Islet precursor cell (in vitro differentiated cells): ENCODE data around the gene HELLS.
A peak's percentile ranks its signal among the peaks of the same experiment; 100 is the strongest.
"Not testable (repeated sequence)": the region's sequence is repeated elsewhere in the genome, so short reads cannot be mapped to it uniquely, and the experiment has no call there.

Experiments
- DNase-seq: peaks from one replicate; pipeline ENCODE4 v3.0.0-alpha.2; 2018

Gene HELLS

DNA sequence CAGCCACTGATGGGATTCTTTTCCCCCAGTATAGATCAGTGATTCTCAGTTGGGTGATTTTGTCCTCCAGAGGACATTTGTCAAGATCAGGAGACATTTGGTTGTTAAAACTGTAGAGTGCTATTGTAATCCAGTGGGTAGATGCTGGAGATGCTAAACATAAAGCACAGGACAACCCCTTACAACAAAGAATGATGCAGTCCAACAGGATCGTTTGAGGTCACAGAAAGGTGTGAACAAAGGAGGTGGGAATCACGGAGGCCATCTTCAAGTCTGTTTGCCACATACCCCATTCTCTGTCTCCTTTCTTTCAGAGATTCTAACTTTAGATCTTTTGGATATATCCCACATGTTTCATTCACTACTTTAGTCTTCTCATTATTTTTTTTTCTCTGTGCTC, 69.0 kb downstream of the HELLS start:
- DNase-seq = no peak

DNA sequence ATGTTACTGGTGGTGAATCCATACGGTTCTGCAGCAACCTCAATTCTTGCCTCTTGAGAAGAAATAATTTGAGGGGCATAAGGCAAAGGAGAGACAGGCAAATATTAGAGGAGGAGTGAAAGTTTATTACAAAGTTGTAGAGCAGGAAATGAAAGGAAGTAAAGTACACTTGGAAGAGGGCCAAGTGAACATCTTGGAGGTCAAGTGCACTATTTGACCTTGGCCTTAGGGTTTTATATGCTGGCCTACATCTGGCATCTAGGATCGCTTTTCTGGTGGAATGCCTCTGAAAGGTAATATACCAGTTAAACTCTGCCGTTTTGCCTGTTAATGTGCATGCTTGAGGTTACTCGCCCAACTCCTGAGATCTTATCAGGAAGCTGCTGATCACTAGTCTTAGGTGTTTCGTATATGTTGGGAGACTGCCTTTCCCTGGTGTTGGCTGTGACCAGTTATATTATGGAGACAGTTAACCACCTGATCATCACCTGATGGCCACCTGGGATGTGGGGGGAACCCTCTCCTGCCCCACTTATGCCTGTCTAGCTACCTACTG, 71.9 kb downstream of the HELLS start:
- DNase-seq = peak; percentile 81

DNA sequence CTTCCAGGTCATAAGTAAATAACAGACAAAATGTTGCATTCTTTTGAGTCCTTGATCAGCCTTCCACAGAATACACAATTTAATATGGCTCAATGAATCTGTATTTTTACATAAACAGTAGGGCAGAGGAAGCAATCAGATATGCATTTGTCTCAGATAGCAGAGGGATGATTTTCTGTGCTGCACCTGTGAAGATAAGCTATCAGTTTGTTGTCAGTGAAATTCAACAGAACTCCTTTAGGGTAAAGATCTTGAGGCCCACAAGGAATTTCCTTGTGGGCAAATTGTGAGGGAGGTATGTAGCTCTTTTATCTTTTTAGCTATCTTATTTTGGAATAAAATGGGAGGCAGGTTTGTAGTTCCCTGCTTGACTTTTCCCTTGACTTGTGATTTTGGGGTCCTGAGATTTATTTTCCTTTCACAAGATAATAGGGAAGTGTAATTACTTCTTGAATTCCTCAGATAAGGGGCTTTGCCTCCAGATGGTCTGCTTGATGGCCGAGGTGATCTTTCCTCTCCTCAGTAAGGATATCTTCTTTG, 77.1 kb downstream of the HELLS start:
- DNase-seq = no peak

DNA sequence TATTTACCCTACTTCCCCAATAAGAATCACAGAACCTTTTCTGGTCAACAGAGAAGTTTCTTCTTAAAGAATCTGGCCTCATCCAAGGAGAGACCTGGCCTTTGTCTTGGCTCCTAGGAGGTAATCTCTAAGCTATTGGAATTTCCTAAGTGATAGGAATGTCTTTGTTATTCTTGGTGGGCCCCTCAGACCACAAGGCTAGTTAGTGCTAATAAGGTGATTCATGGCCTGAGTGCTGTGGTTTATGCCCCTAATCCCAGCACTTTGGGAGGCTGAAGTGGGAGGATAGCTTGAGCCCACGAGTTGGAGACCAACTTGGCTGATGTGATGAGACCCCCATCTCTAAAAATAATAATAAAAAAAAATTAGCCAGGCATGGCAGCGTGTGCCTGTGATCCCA, 78.0 kb downstream of the HELLS start:
- DNase-seq = peak; percentile 71

DNA sequence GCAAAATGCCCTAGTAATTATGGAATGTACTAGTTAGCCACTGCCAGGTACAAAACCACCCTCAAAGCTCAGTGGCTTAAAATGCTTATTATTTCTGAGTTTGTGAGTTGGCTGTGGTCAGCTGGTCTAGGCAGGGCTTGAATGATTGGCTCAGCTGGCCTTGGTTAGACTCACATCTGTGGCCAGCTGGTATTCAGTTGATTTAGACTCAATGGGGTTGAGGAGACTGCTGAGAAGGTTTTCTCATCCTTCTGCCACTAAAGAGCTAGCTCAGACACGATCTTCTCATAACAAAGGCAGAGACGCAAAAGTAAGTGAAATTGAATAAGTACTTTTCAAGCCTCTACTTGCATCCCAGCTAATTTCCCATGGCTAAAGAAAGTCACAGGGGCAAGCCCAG, 80.9 kb downstream of the HELLS start:
- DNase-seq = no peak

DNA sequence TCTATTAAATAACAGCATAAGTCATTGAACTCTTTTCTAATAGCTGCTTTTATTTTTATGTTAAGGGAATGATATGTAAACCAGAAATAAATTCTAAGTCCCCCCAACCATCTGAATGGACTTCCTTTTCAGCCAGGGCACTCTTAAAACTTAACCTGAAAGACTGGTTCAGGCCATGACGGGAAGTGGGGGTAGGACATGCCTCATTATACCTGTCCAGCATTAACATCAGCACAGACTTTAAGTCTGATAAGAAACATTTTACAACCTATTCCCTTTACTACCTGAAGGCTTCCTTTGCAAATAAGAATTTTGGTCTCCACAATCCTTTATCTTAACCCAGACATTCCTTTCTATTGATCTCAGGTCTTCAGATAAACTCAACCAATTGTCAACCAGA, 81.9 kb downstream of the HELLS start:
- DNase-seq = no peak

DNA sequence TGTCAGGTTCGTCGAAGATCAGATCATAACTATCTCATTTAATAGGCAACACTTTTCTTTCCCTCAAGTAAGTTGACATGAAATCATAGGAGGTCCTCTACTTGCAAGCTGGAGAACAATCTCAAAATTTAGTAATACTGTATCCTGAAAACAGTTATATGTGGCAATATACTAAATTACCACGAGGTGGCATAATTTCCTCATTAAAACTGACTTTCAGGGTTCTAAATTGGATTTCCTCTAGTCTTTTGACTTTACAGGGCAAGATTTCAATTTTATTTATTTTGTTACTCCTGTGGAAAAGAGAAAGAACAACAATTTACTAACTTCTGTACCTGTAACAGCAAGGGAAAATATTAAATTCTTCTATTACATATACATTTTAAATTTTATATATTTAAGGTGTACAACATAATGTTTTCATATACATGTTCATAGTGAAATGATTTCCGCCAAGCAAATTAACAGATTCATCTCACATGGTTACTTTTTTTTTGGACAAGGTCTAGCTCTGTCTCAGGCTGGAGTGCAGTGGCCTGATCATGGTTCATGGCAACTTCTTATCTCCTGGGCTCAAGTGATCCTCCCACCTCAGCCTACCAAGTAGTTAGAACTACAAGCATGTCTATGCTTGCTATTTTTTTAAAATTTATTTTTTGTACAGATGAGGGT, 84.6 kb downstream of the HELLS start:
- no peak for DNase-seq

DNA sequence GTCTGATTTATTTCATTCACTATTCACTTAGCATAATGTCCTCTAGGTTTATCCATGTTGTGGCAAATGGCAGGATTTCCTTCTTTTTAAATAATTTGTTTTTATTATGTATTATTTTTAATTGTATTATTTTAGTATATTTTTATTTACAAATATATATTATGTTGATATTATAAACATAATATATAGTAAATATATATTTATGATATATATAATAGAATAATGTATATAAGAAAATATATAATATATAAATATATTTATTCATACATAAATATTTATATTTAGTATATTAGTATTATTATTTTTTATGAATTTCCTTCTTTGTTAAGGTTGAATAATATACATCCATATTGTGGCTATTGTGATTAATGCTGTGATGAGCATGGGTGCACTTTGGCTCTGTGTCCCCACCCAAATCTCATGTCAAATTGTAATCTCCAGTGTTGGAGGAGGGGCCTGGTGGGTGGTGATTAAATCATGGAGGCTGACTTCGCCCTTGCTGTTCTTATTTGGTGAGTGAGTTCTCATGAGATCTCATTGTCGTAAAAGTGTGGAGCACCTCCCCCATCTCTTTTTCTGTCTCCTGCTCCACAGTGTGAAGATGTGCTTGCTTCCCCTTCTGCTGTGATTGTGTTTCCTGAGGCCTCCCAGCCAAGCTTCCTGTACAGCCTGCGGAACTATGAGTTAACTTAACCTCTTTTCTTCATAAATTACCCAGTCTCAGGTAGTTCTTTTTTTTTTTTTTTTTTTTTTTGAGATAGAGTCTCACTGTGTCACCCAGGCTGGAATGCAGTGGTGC, 85.7 kb downstream of the HELLS start:
- DNase-seq = no peak

DNA sequence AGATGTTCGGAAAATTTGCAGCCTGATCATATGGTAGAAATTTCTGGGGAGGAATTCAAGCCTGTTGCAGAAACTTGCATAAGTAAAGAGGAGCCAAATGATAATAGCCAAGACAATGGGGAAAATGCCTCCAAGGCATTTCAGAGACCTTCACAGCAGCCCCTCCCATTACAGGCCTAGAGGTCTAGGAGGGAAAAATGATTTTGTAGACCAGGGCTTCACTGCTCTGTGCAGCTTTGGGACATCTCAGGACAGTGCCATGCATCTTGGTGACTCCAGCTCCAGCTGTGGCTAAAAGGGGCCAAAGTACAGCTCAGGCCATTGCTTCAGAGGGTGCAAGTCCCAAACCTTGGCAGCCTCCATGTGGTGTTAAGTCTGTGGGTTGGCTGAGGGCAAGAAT, 87.4 kb downstream of the HELLS start:
- DNase-seq = no peak

DNA sequence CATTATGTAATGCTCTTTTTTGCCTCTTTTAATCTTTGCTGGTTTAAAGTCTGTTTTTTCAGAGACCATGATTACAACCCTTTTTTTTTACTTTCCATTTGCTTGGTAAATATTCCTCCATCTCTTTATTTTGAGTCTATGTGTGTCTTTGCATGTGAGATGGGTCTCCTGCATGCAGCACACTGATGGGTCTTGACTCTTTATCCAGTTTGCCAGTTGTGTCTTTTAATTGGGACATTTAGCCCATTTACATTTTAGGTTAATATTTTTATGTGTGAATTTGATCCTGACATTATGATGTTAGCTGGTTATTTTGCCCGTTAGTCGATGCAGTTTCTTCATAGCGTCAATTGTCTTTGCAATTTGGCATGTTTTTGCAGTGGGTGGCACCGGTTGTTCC, 92.5 kb downstream of the HELLS start:
- not testable (repeated sequence) for DNase-seq

DNA sequence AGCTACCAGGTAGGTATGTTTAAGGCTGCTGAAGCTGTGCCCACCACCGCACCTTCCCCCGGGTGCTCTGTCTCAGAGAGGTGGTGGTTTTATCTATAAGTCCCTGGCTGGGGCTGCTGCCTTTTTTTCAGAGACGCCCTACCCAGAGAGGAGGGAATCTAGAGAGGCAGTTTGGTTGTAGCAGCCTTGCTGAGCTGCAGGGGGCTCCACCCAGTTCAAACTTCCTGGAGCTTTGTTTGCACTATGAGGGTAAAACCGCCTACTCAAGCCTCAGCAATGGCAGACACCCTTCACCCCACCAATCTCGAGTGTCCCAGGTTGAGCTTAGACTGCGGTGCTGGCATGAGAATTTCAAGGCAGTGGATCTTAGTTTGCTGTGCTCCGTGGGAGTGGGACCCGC, 94.3 kb downstream of the HELLS start:
- no peak for DNase-seq

DNA sequence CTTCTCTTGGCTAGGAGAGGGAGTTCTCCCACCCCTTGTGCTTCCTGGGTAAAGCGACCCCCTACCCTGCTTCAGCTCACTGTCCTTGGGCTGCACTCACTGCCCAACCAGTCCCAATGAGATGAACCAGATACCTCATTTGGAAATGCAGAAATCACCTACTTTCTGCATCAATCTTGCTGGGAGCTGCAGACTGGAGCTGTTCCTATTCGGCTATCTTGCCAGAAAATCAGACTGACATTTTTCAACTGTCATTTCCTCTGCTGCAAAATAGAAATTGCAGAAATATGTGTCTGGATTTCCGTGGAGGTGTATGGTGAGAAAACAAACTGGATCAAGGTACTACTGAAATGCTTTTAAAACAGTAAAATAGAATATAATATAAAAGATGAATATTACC, 95.0 kb downstream of the HELLS start:
- no peak for DNase-seq

DNA sequence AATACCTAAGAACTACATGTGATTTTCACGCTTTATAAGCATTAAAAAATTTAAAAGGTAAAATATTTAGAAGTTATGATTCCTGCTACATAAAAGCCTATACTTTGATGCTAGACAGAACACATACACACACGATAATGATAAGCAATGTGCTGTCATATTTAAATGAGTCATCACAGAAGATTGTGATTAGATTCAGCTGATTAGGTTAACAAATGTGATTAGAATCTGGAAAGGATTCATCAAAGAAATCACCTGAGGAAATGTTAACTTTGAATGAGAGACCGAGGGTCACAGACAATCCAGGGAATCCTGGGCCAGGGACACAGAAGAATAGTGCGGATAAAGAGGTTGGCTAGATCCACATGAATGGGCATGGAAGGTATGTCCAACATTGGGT, 95.9 kb downstream of the HELLS start:
- DNase-seq = no peak

DNA sequence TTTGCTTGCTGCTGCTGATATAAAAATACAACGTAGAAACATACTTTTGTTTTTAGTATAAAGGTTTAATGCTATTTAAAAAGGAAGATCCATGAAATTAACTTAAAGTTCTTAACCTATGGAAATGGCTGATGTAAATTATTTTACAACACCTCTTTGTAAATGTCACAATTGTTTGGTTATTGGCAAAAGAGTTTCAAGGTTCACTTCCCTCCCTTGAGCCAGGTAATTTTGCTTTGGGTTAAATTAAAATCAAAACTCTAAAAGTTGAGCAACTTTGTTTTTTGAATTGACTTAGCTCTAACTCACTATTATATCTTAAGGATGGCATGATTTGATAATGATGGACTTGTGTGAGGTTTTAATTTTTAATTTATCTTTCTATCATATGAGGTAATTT, 98.8 kb downstream of the HELLS start:
- DNase-seq = no peak

DNA sequence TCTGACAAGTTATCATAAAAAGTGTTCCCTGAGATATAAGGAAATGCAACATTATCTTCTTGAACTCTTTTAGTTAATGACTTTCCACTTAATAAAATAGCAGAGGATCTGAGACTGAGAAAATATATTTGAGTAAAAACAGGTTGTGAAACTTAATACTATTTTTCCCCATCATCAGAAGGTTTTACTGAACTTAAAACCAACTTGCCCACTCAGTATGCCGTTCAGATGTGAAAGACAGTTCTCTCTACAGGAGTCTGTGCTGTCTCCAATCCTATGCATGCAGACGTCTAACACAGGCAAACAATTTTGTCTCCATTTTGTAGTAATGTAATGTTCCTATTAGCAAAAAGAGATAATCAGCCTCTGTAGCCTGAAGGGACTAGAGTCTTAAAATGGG, 99.7 kb downstream of the HELLS start:
- no peak for DNase-seq
